ENCODE measurements around the gene NDUFC1. TPM values are rescaled to one million over a fixed set of nuclear protein-coding genes. Genes with fewer than 3 reads are reported as not detected.

NDUFC1 gene
- total and polyA plus RNA-seq, 9 of the 15 experiments (the other 6 are each of a cell fraction or from before 2014, with no cell fraction given): 58.9 to 378 (median 120) TPM

DNA sequence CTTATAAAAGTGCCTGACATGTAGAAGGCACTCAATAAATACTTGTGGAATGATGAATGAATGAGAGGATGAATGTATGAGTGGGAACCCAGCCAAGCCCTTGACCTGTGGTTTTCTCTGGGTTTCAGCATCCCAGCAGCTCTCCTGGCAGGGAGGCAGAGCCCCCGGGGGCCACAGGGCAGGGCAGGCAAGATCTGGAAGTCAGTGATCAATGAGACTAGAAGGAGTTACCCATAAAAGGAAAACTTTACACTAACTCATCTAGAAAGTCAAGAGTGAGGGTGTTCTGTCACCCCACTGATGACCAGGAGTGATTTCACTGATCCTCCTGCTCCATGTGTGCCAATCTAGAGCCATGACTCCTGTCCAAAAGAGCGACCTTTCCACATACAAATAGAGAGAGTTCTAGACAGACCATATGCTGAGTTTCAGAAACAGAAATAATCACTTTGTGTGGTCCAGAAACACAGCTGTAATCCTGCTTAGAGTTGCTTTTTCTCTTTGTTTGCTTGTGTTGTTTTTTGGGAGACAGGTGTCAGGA is 59.7 kb downstream of the NDUFC1 start (continued):
- TF ChIP-seq, protein P1, sequence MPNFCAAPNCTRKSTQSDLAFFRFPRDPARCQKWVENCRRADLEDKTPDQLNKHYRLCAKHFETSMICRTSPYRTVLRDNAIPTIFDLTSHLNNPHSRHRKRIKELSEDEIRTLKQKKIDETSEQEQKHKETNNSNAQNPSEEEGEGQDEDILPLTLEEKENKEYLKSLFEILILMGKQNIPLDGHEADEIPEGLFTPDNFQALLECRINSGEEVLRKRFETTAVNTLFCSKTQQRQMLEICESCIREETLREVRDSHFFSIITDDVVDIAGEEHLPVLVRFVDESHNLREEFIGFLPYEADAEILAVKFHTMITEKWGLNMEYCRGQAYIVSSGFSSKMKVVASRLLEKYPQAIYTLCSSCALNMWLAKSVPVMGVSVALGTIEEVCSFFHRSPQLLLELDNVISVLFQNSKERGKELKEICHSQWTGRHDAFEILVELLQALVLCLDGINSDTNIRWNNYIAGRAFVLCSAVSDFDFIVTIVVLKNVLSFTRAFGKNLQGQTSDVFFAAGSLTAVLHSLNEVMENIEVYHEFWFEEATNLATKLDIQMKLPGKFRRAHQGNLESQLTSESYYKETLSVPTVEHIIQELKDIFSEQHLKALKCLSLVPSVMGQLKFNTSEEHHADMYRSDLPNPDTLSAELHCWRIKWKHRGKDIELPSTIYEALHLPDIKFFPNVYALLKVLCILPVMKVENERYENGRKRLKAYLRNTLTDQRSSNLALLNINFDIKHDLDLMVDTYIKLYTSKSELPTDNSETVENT (CRISPR knock-in tag; IDR thresholded peaks at IDR 0.05): no peak

DNA sequence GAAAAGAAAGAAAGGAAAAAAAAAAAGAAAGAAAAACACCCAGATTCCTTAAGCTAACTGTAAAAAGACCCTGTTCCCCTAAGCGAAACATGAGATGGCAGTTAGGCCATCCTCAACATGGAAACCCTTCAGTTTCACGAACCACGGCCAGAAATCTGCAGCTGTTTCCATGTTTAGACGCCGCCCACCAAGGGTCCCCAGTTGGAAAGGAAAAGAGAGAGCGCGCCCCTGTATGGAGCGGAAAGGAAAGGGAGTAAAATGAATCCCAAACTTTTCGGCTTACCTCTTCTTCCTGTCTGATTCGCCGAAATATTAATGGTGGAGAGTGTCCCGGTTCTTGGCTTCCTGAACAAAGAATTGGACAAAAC is 60.5 kb downstream of the NDUFC1 start:
- Histone ChIP-seq H3K36me3 (ENCODE audit: control insufficient read depth, insufficient read depth, low read length) (no peaks in the 10 kb centered on the region), H3K27me3 (ENCODE audit: control insufficient read depth in 2 of 2, insufficient read depth in 2 of 2, low read length in 2 of 2) (no peaks in the 10 kb centered on the region), H3K9me3 (replicated peaks; ENCODE audit: control insufficient read depth, insufficient read depth, low read depth, low read length) (peaks cover 2% of the 10 kb centered on the region; the same call in 1 of the 2 replicates), H4K20me1 (replicated peaks; ENCODE audit: control insufficient read depth, insufficient read depth, low read length) (no peaks in the 10 kb centered on the region), H3K4me3 (no peak overlapping the region), H3K27ac (ENCODE audit: extremely low read depth, low read depth, low read length) (no peak overlapping the region), H3K9me1 (ENCODE audit: control insufficient read depth, insufficient read depth, low read length) (no peaks in the 10 kb centered on the region), H3K79me2 (ENCODE audit: control insufficient read depth, insufficient read depth, low read length) (no peaks in the 10 kb centered on the region), H2AFZ (ENCODE audit: low read depth, low read length) (peak overlapping the region; percentile 44; the same call in 1 of the 2 replicates), H3K4me1 (replicated peaks in 1 of 2; ENCODE audit: control insufficient read depth in 2 of 2, insufficient read depth in 2 of 2, low read length in 2 of 2) (no peaks in the 10 kb centered on the region; a peak in 2 of 5 replicates), H3K9ac (ENCODE audit: insufficient read depth in 1 of 2, low read depth in 2 of 2, low read length in 2 of 2) (no peak overlapping the region), H3K4me2 (ENCODE audit: insufficient read depth, low read length) (no peak overlapping the region)
- in situ Hi-C loops (cut with MboI) (no loop called here), intact Hi-C loops (cut with micrococcal nuclease) (no loop called here)
- WGBS (ENCODE audit: insufficient coverage, low coverage, missing lambda C conversion rate): 88% methylated on average over 12 of the region's 12 CpGs
- no TSS peak for BruUV-seq (replicated peaks)
- CTCF ChIA-PET (ENCODE audit: low intra/inter-chr PET ratio): no interaction called here
- FAIRE-seq (no peak), ATAC-seq (no peak), DNase-seq (ENCODE audit: extremely low read depth in 1 of 4, low spot score in 3 of 4) (no peak)
- POLR2A ChIA-PET: interaction anchor here (1.1 kb wide), 1 partner anchor 27 kb away, joined by 3 read pairs; no protein-coding TSS in a partner anchor
- TF ChIP-seq XRCC3 (IDR thresholded peaks at IDR 0.05) (no peak), ATF1 (CRISPR knock-in tag; IDR thresholded peaks at IDR 0.05) (no peak), ATF1 (tag; IDR thresholded peaks at IDR 0.05) (no peak)

Data from K562 (cell line).